Testis (tissue), 5 donors: ENCODE measurements around the gene CCDC81. TPM values are rescaled to one million over a fixed set of nuclear protein-coding genes. Genes with fewer than 3 reads are reported as not detected.

Experiments used
- DNase-seq: peaks from one replicate; pipeline ENCODE4 v3.0.0-alpha.2; 2019
- H3K27ac ChIP-seq, 2 donors: fragments of 200-600 bp; sonication (generic); one replicate each; pipeline ENCODE4 v1.5.1; 2019
- H3K27me3 ChIP-seq: fragments of 200-600 bp; sonication (generic); one replicate; pipeline ENCODE4 v1.5.1; 2019
- H3K36me3 ChIP-seq: fragments of 200-600 bp; sonication (generic); one replicate; pipeline ENCODE4 v1.5.1; 2017; ENCODE audit warnings: low read depth; ENCODE audit errors: missing control alignments
- H3K4me1 ChIP-seq: fragments of 200-600 bp; sonication (generic); one replicate; pipeline ENCODE4 v1.5.1; 2019
- H3K4me3 ChIP-seq, 2 donors: fragments of 200-600 bp; sonication (generic); one replicate each; pipeline ENCODE4 v1.5.1; 2017 to 2019
- H3K9me3 ChIP-seq: fragments of 200-600 bp; sonication (generic); one replicate; pipeline ENCODE4 v1.5.1; 2017
- CTCF ChIP-seq, 3 experiments: fragments of 450-650 bp in 2 of 3; fragments of 200-600 bp in 1 of 3; sonication (generic) in 1 of 3; IDR thresholded peaks; one replicate each; pipeline ENCODE4 v1.5.1; 2016 to 2019; ENCODE audit warnings: antibody characterized with exemption in 3 of 3, mild to moderate bottlenecking in 2 of 3, moderate library complexity in 1 of 3
- POLR2A ChIP-seq: fragments of 450-650 bp; IDR thresholded peaks from one replicate; pipeline ENCODE4 v1.6.1; 2017; ENCODE audit warnings: antibody characterized with exemption, mild to moderate bottlenecking, moderate library complexity
- WGBS, 2 donors: methylation state at CpG; one replicate each; pipeline ENCODE4 v1.1.5; 2018; 5-methylcytosine and 5-hydroxymethylcytosine counted together
- intact Hi-C: fragments of 100-400 bp; cut with DNase I; formaldehyde crosslinking; loops from one replicate; pipeline ENCODE4 v1.15.1; 2023; ENCODE audit warnings: low total_unique reads
- long read RNA-seq, 2 donors: transcript quantifications; one replicate each; lab custom pipeline, GENCODE V29; 2026
- polyA plus RNA-seq: library from polyadenylated mRNA; stranded (reverse); fragments of 350-450 nt; fragmentation: Illumina TruSeq; extraction: RNeasy Lipid Tissue Mini Kit (QIAGEN cat#74804); gene quantifications from one replicate; pipeline ENCODE4 v1.2.3, GENCODE V29; 2014; ENCODE audit warnings: low read depth, low replicate concordance; ENCODE audit not compliant: insufficient read depth
- total RNA-seq, 2 donors: library from RNA; depleted of rRNA; stranded (reverse); fragments of >200 nt; gene quantifications; one replicate each; pipeline ENCODE4 v1.2.3, GENCODE V29; 2016

CCDC81 gene
- total RNA-seq (1 to 10 TPM; 3.8 to 5.3 TPM), polyA plus RNA-seq (16.0 TPM)
- long read RNA-seq, donor 1: 0 reads
- long read RNA-seq, donor 2: 0 reads

GRCh38 chr11:86374586-86374985, at the start of gene CCDC81:
TSS of gene CCDC81 (plus strand) at chr11:86374887. CDS start at chr11:86375164, 277 bp downstream.
- whole genome bisulfite sequencing, 2 donors: 5 to 13% methylated on average over 23 to 25 of the region's 25 CpGs
- Histone ChIP-seq H3K4me3 (peak within 1 kb of the TSS; percentile 5 to 16), H3K9me3 (no peaks in the 10 kb centered on the region), H3K27me3 (no peaks in the 10 kb centered on the region), H3K4me1 (no peaks in the 10 kb centered on the region), H3K27ac (no peak within 1 kb of the TSS), H3K36me3 (no peaks in the 10 kb centered on the region)
- TF ChIP-seq CTCF (IDR thresholded peaks at IDR 0.05): no peak
- no peak for TF ChIP-seq POLR2A
- intact Hi-C loops: no loop called here
- peak; percentile 43 for DNase-seq

- H3K36me3 ChIP-seq: no peaks in the 10 kb centered on the region
- 88 to 92% methylated on average over 6 of the region's 6 CpGs for WGBS, 2 donors
- no peaks in the 10 kb centered on the region for H3K9me3 ChIP-seq
- peaks cover 17% of the 10 kb centered on the region for H3K4me1 ChIP-seq
- H3K4me3 ChIP-seq: no peak overlapping the region
- no peak for DNase-seq
- H3K27ac ChIP-seq: peak overlapping the region in 1 of 2 donors; percentile 1
- H3K27me3 ChIP-seq: no peaks in the 10 kb centered on the region
- intact Hi-C loops: no loop called here
- TF ChIP-seq POLR2A: no peak
- no peak for TF ChIP-seq CTCF (IDR thresholded peaks at IDR 0.05)
These were observed 39.4 kb upstream of the CCDC81 start for GRCh38 chr11:86335131-86335767.

GRCh38 chr11:86337227-86337626, 37.5 kb upstream of the CCDC81 start:
- WGBS, 2 donors: 89 to 98% methylated on average over 2 of the region's 2 CpGs

GRCh38 chr11:86341382-86341781, 33.3 kb upstream of the CCDC81 start:
- intact Hi-C loops: no loop called here
- no peaks in the 10 kb centered on the region for H3K36me3 ChIP-seq
- no peak for TF ChIP-seq CTCF (IDR thresholded peaks at IDR 0.05)
- no peak for TF ChIP-seq POLR2A
- no peak overlapping the region for H3K4me3 ChIP-seq
- H3K27ac ChIP-seq: no peak overlapping the region
- no peaks in the 10 kb centered on the region for H3K9me3 ChIP-seq
- DNase-seq: no peak
- no peaks in the 10 kb centered on the region for H3K4me1 ChIP-seq
- no peaks in the 10 kb centered on the region for H3K27me3 ChIP-seq
- WGBS, 2 donors: 83 to 92% methylated on average over 3 of the region's 3 CpGs

More at GRCh38 chr11:86337227-86337626, 37.5 kb upstream of the CCDC81 start:
- Histone ChIP-seq H3K27me3 (no peaks in the 10 kb centered on the region), H3K27ac (no peak overlapping the region), H3K4me3 (no peak overlapping the region), H3K36me3 (no peaks in the 10 kb centered on the region), H3K9me3 (no peaks in the 10 kb centered on the region), H3K4me1 (peaks cover 14% of the 10 kb centered on the region)
- no peak for DNase-seq
- intact Hi-C loops: no loop called here
- TF ChIP-seq CTCF (IDR thresholded peaks at IDR 0.05) (no peak), POLR2A (no peak)

GRCh38 chr11:86346513-86346912, 28.2 kb upstream of the CCDC81 start:
- no peak for DNase-seq
- no peaks in the 10 kb centered on the region for H3K36me3 ChIP-seq
- no peak for TF ChIP-seq CTCF (IDR thresholded peaks at IDR 0.05)
- no peak for TF ChIP-seq POLR2A
- no peak overlapping the region for H3K4me3 ChIP-seq
- no peak overlapping the region for H3K27ac ChIP-seq
- H3K9me3 ChIP-seq: no peaks in the 10 kb centered on the region
- no peaks in the 10 kb centered on the region for H3K27me3 ChIP-seq
- WGBS, 2 donors: 85 to 89% methylated on average over 3 of the region's 3 CpGs
- intact Hi-C loops: no loop called here
- H3K4me1 ChIP-seq: no peaks in the 10 kb centered on the region
